IMR-90 (cell line): ENCODE data around the gene TRAPPC10. TPM values are rescaled to one million over a fixed set of nuclear protein-coding genes. Genes with fewer than 3 reads are reported as not detected.

ENCODE experiments used
- ATAC-seq: fragments of 200-7000 bp; cut with Tn5 transposase; 2 replicates; pipeline ENCODE4 v1.9.1; 2020; ENCODE audit warnings: low read depth, mild to moderate bottlenecking, moderate library complexity
- BruUV-seq: library from RNA; stranded (reverse); fragments of 400-500 nt; replicated peaks from 2 replicates; lab custom pipeline; 2021; lab: Mats Ljungman, UMichigan
- CTCF ChIA-PET: fragments of 300-600 bp; formaldehyde crosslinking; extraction: SDS; loops from one replicate; lab custom pipeline; 2021; ENCODE audit warnings: antibody characterized with exemption; lab: Yijun Ruan, JAX
- POLR2A ChIA-PET: fragments of 300-600 bp; sonication (Branson Sonifier 250); formaldehyde crosslinking; loops from one replicate; lab custom pipeline; 2022; ENCODE audit warnings: antibody characterized with exemption; ENCODE audit not compliant: unreplicated experiment; lab: Charles Lee
- DNase-seq: peaks from one replicate; pipeline ENCODE4 v3.0.0; 2013
- H2AFZ ChIP-seq: replicated peaks from 2 replicates; pipeline ENCODE3; 2013; ENCODE audit warnings: low read length, mild to moderate bottlenecking; ENCODE audit not compliant: poor library complexity
- H2AK5ac ChIP-seq: 2 replicates; pipeline ENCODE4 v1.6.1; 2013; ENCODE audit warnings: low read depth, low read length, inconsistent platforms
- H2AK9ac ChIP-seq: replicated peaks from 2 replicates; pipeline ENCODE3; 2013; ENCODE audit warnings: mild to moderate bottlenecking, low read depth, low read length, moderate library complexity; ENCODE audit not compliant: poor library complexity
- H2BK120ac ChIP-seq: 2 replicates; pipeline ENCODE4 v1.6.1; 2013; ENCODE audit warnings: low read depth, low read length, inconsistent platforms
- H2BK15ac ChIP-seq: 3 replicates; pipeline ENCODE4 v1.6.1; 2013; ENCODE audit warnings: low read depth, low read length, inconsistent platforms
- H2BK20ac ChIP-seq: 2 replicates; pipeline ENCODE4 v1.6.1; 2013; ENCODE audit warnings: low read depth, mild to moderate bottlenecking, inconsistent platforms, low read length, moderate library complexity
- H2BK5ac ChIP-seq: 2 replicates; pipeline ENCODE4 v1.6.1; 2013; ENCODE audit warnings: mild to moderate bottlenecking, low read depth, low read length, inconsistent platforms; ENCODE audit not compliant: poor library complexity, severe bottlenecking
- H3K14ac ChIP-seq: replicated peaks from 2 replicates; pipeline ENCODE4 v1.6.1; 2013; ENCODE audit warnings: low read depth, low read length, inconsistent platforms
- H3K18ac ChIP-seq: 2 replicates; pipeline ENCODE4 v1.6.1; 2013; ENCODE audit warnings: low read depth, low read length, control low read depth
- H3K23ac ChIP-seq: 2 replicates; pipeline ENCODE4 v1.6.1; 2013; ENCODE audit warnings: low read depth, low read length, inconsistent platforms
- H3K27ac ChIP-seq: 2 replicates; pipeline ENCODE4 v1.5.1; 2013; ENCODE audit warnings: mild to moderate bottlenecking, control low read depth, low read length; ENCODE audit not compliant: insufficient read depth
- H3K27me3 ChIP-seq: 2 replicates; pipeline ENCODE4 v1.6.1; 2013; ENCODE audit warnings: low read length; ENCODE audit not compliant: control insufficient read depth, insufficient read depth
- H3K36me3 ChIP-seq: 2 replicates; pipeline ENCODE4 v1.6.1; 2013; ENCODE audit warnings: low read length, mixed read lengths; ENCODE audit not compliant: control insufficient read depth, insufficient read depth
- H3K4ac ChIP-seq: 2 replicates; pipeline ENCODE4 v1.6.1; 2013; ENCODE audit warnings: low read depth, low read length, inconsistent platforms
- H3K4me1 ChIP-seq: 2 replicates; pipeline ENCODE4 v1.6.1; 2013; ENCODE audit warnings: low read length, mixed read lengths; ENCODE audit not compliant: control insufficient read depth, insufficient read depth
- H3K4me2 ChIP-seq: 2 replicates; pipeline ENCODE4 v1.6.1; 2013; ENCODE audit warnings: low read depth, mild to moderate bottlenecking, control low read depth, low read length, moderate library complexity
- H3K4me3 ChIP-seq: 2 replicates; pipeline ENCODE4 v1.5.1; 2013; ENCODE audit warnings: low read depth, mild to moderate bottlenecking, control low read depth, low read length, moderate library complexity; ENCODE audit not compliant: insufficient read depth
- H3K56ac ChIP-seq: 2 replicates; pipeline ENCODE4 v1.6.1; 2013; ENCODE audit warnings: low read length, inconsistent platforms; ENCODE audit not compliant: insufficient read depth; ENCODE audit errors: extremely low read depth
- H3K79me1 ChIP-seq, 2 experiments: 2 replicates each; pipeline ENCODE4 v1.6.1; 2013; ENCODE audit warnings: low read length in 2 of 2, inconsistent platforms in 1 of 2, low read depth in 1 of 2
- H3K9ac ChIP-seq: 2 replicates; pipeline ENCODE4 v1.6.1; 2013; ENCODE audit warnings: low read depth, low read length, control low read depth
- H3K9me1 ChIP-seq: 2 replicates; pipeline ENCODE4 v1.6.1; 2013; ENCODE audit warnings: low read length, inconsistent platforms; ENCODE audit not compliant: insufficient read depth
- H3K9me3 ChIP-seq: 2 replicates; pipeline ENCODE4 v1.6.1; 2013; ENCODE audit warnings: low read length; ENCODE audit not compliant: control insufficient read depth, insufficient read depth
- H4K20me1 ChIP-seq: 2 replicates; pipeline ENCODE4 v1.6.1; 2013; ENCODE audit warnings: low read length, inconsistent platforms; ENCODE audit not compliant: insufficient read depth
- H4K5ac ChIP-seq: 2 replicates; pipeline ENCODE4 v1.6.1; 2013; ENCODE audit warnings: mild to moderate bottlenecking, low read depth, low read length, control low read depth
- H4K8ac ChIP-seq, 2 experiments: 2 replicates each; pipeline ENCODE4 v1.6.1; 2013; ENCODE audit warnings: low read depth in 2 of 2, low read length in 2 of 2, control low read depth in 1 of 2, inconsistent platforms in 1 of 2
- H4K91ac ChIP-seq: 2 replicates; pipeline ENCODE4 v1.6.1; 2013; ENCODE audit warnings: low read depth, low read length, inconsistent platforms; ENCODE audit not compliant: insufficient read depth
- BHLHE40 ChIP-seq: fragments of 150-350 bp; IDR thresholded peaks from 2 replicates; pipeline ENCODE4 v1.6.1; 2016; ENCODE audit warnings: mild to moderate bottlenecking, low read depth, low read length
- ELK1 ChIP-seq: fragments of 150-350 bp; IDR thresholded peaks from 2 replicates; pipeline ENCODE4 v1.6.1; 2016; ENCODE audit warnings: low read depth, mild to moderate bottlenecking, low read length, moderate library complexity, borderline replicate concordance
- MAFK ChIP-seq: IDR thresholded peaks from 2 replicates; pipeline ENCODE4 v1.6.1; 2012; ENCODE audit warnings: low read depth, low read length, improper control_type of control experiment
- MAZ ChIP-seq: IDR thresholded peaks from 2 replicates; pipeline ENCODE4 v1.6.1; 2012; ENCODE audit warnings: low read depth, mild to moderate bottlenecking, low read length, improper control_type of control experiment, moderate library complexity, borderline replicate concordance
- POLR2A ChIP-seq: IDR thresholded peaks from 2 replicates; pipeline ENCODE4 v1.6.1; 2012; ENCODE audit warnings: mild to moderate bottlenecking, low read depth, low read length
- RAD21 ChIP-seq: IDR thresholded peaks from 2 replicates; pipeline ENCODE4 v1.6.1; 2012; ENCODE audit warnings: low read length, improper control_type of control experiment
- RCOR1 ChIP-seq: IDR thresholded peaks from 2 replicates; pipeline ENCODE4 v1.6.1; 2012; ENCODE audit warnings: mild to moderate bottlenecking, low read length, improper control_type of control experiment; ENCODE audit not compliant: insufficient replicate concordance
- USF2 ChIP-seq: fragments of 150-350 bp; IDR thresholded peaks from 2 replicates; pipeline ENCODE4 v1.6.1; 2017; ENCODE audit warnings: mild to moderate bottlenecking, antibody characterized with exemption, low read length, low read depth
- WGBS, 2 experiments: methylation state at CpG; one replicate each; pipeline versions ENCODE4 v1.1.5 to v1.1.7; 2013; ENCODE audit warnings: missing lambda C conversion rate in 2 of 2; ENCODE audit not compliant: insufficient read length in 1 of 2; ENCODE audit errors: extremely low coverage in 2 of 2; 5-methylcytosine and 5-hydroxymethylcytosine counted together
- dilution Hi-C: fragments of 300-500 bp; cut with HindIII; formaldehyde crosslinking; loops from one replicate; pipeline ENCODE4 v1.14.3; 2018; ENCODE audit warnings: low sequenced_read_pairs; ENCODE audit not compliant: unreplicated experiment
- in situ Hi-C: fragments of 300-500 bp; cut with MboI; formaldehyde crosslinking; loops from 3 replicates; pipeline ENCODE4 v1.14.3; 2019; ENCODE audit warnings: low sequenced_read_pairs, inconsistent platforms, mixed read lengths
- intact Hi-C: fragments of 100-400 bp; cut with micrococcal nuclease; formaldehyde crosslinking; loops from 2 replicates; pipeline ENCODE4 v1.10.0; 2022
- polyA plus RNA-seq, 3 experiments: library from polyadenylated mRNA; depleted of rRNA; stranded (reverse); fragments of >200 nt; gene quantifications; 2 replicates each; pipeline ENCODE4 v1.2.3, GENCODE V29; 2012; ENCODE audit warnings: low replicate concordance in 1 of 3
- total RNA-seq: library from RNA; depleted of rRNA; stranded (reverse); fragments of >200 nt; gene quantifications from 2 replicates; pipeline ENCODE4 v1.2.3, GENCODE V29; 2012

TRAPPC10 gene
- total and polyA plus RNA-seq, 2 of the 4 experiments (the other 2 are of a cell fraction): 17.8 to 18.1 TPM

GRCh38 chr21:44019568-44019958 is 7.5 kb downstream of the TRAPPC10 start:
- DNase-seq (no peak), ATAC-seq (no peak)
- no peak overlapping the region for H2AK5ac ChIP-seq
- H3K79me1 ChIP-seq: peaks cover 19 to 62% of the 10 kb centered on the region in 2 experiments
- no peaks in the 10 kb centered on the region for H3K36me3 ChIP-seq
- dilution Hi-C loops: no loop called here
- TF ChIP-seq USF2 (no peak), RAD21 (no peak), ELK1 (no peak), BHLHE40 (no peak), RCOR1 (no peak), MAZ (no peak), POLR2A (no peak), MAFK (no peak)
- H3K9ac ChIP-seq: no peak overlapping the region
- no peak overlapping the region for H2BK120ac ChIP-seq
- peaks cover 10% of the 10 kb centered on the region; the same call in 1 of the 2 replicates for H3K9me1 ChIP-seq
- no peak overlapping the region for H3K4ac ChIP-seq
- no peak overlapping the region for H4K8ac ChIP-seq
- H2BK20ac ChIP-seq: no peak overlapping the region
- H2BK5ac ChIP-seq: no peak overlapping the region
- H2AFZ ChIP-seq: no peak overlapping the region
- H3K4me3 ChIP-seq: no peak overlapping the region
- WGBS, 2 experiments: 80% methylated on average over 1 of the region's 8 CpGs; no CpG with 5 or more reads in 1 of the 2 experiments
- peaks cover 74% of the 10 kb centered on the region for H4K20me1 ChIP-seq
- H2AK9ac ChIP-seq: no peak overlapping the region
- no peak overlapping the region for H2BK15ac ChIP-seq
- no peak overlapping the region for H3K27ac ChIP-seq
- CTCF ChIA-PET: no interaction called here
- no peak overlapping the region for H3K14ac ChIP-seq
- no peak overlapping the region for H4K5ac ChIP-seq
- H3K4me1 ChIP-seq: peaks cover 5% of the 10 kb centered on the region
- H4K91ac ChIP-seq: no peak overlapping the region
- H3K9me3 ChIP-seq: no peaks in the 10 kb centered on the region
- POLR2A ChIA-PET: no interaction called here
- H3K23ac ChIP-seq: no peak overlapping the region
- H3K56ac ChIP-seq: no peak overlapping the region
- intact Hi-C loops: no loop called here
- H3K18ac ChIP-seq: no peak overlapping the region
- in situ Hi-C loops: no loop called here
- no peak overlapping the region for H3K4me2 ChIP-seq
- BruUV-seq: no TSS peak
- no peaks in the 10 kb centered on the region for H3K27me3 ChIP-seq
